Activated CD8-positive, alpha-beta memory T cell treated with anti-CD3 and anti-CD28 coated beads for 48 hours (primary cell): ENCODE data around the gene CALCOCO2.
"Not testable (repeated sequence)": the region's sequence is repeated elsewhere in the genome, so short reads cannot be mapped to it uniquely, and the experiment has no call there.

ENCODE experiments used
- DNase-seq, 3 experiments: peaks; one replicate each; pipeline ENCODE4 v3.0.0-alpha.2; 2020; ENCODE audit warnings: low read depth in 2 of 3, low spot score in 2 of 3

CALCOCO2 gene, protein sequence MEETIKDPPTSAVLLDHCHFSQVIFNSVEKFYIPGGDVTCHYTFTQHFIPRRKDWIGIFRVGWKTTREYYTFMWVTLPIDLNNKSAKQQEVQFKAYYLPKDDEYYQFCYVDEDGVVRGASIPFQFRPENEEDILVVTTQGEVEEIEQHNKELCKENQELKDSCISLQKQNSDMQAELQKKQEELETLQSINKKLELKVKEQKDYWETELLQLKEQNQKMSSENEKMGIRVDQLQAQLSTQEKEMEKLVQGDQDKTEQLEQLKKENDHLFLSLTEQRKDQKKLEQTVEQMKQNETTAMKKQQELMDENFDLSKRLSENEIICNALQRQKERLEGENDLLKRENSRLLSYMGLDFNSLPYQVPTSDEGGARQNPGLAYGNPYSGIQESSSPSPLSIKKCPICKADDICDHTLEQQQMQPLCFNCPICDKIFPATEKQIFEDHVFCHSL

GRCh38 chr17:48830840-48831548 lies at the start of gene CALCOCO2:
Gene CALCOCO2 (plus strand): TSS chr17:48831035. CDS start chr17:48841708, 10,673 bp downstream.
- DNase-seq, result peak; percentile 71 to 86 (median 83)

DNA sequence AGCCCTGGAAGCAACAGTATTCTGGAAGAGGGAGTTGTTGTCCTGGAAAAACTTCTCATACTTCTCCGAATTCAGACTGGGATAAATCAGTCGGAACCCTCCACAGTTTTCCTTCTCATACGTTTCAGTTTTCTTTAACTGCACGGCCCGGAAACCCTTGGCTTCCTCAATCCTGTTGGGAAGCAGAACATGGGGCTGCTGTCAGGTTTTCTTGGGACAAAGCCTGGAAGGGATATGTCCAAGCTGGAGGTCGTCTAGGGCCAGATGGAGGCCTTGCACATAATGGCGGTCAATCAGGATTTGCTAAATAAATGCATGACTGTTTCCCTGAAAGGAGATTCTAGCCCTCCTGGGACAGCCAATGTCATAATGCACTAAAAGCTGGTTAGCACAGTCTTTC lies 43.0 kb upstream of the CALCOCO2 start:
- DNase-seq, result no peak

DNA sequence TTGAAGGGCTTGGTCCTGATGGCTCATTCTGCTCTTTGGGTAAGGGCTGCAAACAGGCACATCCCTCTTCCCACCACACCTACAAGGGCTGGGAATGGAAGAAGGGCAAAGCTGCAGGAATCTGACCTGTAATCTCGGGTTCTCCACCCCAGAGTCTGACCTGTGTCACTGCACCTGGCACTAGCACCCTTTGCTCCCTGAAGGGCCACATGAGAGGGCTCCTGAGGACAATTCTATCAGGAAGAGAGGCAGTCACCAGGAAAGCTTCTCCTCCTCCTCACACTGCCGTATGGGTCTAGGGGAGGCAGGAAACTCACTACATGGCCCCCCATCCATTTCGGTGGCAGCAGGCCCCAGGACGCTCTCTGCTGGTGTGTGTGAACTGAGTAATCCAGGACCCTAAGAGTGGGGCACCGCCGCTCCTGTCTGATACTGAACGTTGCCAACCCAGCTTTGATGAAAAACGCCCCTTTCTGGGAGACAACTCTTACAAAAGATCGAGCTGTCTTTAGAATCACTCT lies 40.2 kb upstream of the CALCOCO2 start:
- DNase-seq, result no peak

DNA sequence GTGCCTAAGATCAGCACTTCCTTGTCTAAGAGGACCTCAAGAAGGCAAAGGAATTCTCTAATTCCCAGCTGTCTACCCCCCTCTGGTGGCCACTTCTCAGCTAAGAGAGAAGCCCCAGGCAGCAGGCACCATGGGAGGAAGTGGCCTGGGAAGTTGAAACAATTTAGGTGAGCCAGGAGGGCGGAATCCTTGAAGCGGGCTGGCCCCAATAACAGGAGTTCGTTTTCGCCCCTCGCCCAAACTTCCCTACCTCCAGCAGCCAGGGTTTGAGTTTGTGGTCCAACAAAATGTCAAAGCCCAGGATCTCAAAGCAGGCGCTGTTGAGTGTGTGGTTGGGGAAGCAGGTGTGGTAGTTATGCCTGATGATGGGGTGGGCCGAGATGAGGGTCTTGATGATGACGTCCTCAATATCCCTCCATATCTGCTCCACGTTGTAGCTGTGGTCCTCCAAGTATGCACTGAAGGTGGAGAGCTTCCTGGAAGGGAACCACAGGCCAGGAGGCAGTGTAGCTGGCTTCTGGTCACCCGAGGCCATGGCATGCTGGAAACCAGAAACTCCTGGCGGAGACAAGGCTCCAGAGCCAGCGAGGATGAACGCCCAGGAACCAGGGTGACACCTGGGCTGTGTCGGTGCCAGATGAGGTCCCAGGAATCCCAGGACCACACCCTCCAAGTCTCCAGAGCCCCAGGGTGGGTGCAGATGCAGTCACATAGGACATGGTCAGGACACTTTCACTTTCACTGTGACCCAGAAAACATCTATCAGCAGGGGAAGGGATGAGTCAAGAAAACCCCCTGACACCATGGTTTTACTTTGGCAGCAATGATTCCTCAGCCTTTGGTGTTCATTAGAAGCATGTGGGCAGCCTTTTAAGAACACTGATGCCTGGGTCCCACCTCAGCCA lies 39.5 kb upstream of the CALCOCO2 start:
- no peak for DNase-seq

DNA sequence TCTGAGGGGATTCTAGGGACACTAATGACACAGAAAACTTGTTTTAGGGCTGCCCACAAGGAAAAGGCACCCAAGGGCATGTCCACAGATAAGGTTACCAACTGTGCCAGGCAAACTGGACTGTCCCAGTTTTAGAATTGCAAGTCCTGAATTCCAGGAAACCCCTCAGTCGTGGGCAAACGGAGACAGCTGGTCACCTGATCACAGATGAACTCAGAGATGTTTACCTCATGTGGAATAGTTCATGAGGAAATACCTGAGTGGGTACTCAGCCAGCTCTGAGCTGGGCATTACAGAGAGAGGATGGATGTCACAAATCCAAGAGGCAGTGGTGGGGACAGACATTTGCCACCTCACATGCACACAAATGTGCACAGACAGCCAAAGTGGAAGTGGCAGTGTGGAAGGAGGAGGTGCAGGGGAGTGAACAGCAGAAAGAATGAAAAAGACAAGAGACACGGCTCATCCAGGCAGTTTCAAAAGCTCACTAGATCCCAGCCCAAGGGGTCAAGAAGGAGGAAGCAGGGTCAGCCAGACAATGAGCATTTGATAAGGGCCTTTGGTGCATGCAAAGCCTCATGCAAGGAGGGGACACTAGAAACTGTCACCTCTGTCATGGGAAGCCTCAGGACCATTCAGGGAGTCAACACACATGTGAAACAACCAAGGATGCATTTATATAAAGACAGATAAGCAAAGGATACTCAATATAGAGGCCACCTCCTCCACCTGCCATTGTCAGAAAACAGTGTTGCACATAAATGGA lies 38.6 kb upstream of the CALCOCO2 start:
- DNase-seq, result no peak

- no peak for DNase-seq
These were observed 35.2 kb upstream of the CALCOCO2 start for GRCh38 chr17:48795444-48796162.

GRCh38 chr17:48796163-48796522 lies 34.7 kb upstream of the CALCOCO2 start:
- not testable (repeated sequence) for DNase-seq

- DNase-seq, result no peak
These were observed 31.6 kb upstream of the CALCOCO2 start for GRCh38 chr17:48799069-48799723.

GRCh38 chr17:48800626-48801217 lies 30.1 kb upstream of the CALCOCO2 start:
- no peak for DNase-seq

- peak; percentile 31 to 61 (median 49) for DNase-seq
These were observed 25.9 kb upstream of the CALCOCO2 start for GRCh38 chr17:48804936-48805411.

DNA sequence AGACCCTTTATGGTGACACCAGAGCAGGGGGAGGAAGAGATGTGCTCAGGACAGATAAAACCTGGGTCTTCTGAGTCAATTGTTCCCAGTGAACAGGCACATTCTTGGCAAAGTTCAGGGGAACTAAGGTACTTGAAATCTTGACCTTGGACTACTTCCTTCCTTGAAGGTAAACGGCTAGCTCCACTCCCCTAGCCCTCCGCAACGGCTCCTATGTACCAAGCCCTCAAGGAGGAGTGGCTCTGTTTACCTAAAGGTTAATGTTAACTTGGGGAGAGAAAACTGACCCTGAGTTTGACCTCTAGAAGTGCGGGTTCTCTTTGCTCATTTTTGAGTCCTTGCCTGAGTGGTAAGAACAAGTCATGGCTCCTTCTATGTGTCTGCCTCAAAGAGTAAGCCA lies 21.7 kb upstream of the CALCOCO2 start:
- DNase-seq, result no peak

GRCh38 chr17:48812001-48812400 lies 18.8 kb upstream of the CALCOCO2 start:
- no peak for DNase-seq

DNA sequence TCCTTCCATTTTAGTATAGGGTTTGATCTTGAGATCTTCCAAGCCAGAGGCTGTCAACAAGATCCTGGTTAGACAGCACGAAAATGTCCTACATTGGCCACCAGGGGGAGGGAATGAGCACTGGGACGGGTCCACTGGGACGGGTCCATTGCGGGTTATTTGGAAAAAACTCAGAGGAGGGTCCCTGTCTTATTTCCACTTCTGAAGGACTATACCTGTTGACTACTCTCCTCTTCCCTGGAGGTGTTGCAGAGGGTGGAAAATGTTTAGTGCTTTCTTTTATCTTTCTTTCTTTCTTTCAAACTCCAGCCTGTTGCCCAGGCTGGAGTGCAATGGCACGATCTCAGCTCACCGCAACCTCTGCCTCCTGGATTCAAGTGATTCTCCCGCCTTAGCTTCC lies 16.3 kb upstream of the CALCOCO2 start:
- no peak for DNase-seq

DNA sequence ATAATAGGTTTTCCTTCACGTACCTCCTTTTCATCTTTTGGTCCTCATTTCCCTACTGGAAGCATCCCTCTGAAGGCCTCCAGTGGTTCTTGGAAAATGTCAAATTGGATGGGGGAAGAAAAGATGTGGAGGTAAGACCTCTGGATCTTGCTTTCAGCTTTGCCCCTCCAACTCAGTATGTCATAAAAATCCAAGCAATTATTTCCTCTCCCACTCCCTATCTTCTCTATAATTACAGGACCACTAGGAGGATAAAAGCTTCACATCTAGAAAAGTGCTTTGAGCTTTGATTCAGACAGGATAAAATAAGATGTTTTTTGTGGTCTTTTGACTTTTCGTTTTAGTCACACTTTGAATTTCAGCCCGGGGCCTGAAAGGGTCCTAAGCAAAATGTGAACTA lies 15.5 kb upstream of the CALCOCO2 start:
- DNase-seq, result no peak

DNA sequence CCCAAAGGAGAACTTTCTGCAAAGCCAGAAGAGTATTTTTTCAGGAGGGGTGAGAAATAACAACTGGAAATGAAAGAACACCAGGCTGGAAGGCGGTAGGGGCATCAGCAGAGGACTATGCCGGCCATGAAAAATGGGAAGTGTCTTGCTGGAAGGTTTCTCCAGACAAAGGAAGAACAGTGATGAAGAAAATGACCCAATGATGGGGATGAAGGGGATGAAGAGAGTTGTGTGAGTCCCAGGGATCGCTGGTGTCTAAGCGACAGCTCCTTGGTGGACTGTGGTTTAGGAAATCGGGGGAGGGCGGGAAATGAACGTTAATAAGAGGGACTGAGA lies 14.4 kb upstream of the CALCOCO2 start:
- no peak for DNase-seq

DNA sequence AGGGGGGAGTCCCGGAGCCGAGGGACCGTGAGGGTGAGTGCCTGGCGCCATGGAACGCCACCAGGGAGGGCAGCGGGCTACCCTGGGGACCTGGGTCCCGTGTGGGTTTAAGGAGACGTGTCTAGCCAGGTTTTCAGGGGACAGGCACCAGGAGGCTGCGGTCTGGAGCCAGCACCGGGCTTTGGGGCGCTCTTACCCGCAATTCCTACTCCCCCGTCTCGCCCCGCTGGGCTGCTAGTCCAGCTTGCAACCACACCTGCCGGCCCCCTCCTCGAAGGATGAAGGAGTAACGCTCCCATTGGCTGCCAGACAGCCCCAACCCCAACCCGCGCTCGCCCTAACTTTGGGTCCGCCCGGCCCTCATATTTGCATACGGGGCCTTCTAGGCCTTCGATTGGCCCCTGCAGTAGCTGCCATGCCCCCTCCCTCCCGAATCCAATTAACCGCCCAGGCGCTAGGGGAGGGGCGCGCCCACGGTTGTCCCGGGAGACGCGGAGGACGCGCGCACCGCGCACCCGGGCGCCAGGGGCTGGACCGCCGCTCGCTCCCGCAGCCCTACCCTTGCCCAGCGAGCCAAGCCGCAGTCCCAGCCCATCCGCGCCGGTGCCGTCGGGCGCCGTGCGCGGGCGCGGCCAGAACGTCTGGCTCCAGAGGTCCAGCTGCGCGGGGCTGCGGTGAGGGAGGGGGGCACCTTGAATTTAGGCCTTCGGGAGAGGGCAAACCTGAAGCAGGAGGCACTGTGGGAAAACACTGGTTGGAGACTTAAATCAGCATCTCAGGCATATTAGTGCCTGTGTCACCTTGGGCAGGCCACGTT lies 13.9 kb upstream of the CALCOCO2 start, which contains the start of gene TTLL6:
Gene TTLL6 (minus strand): TSS at position 456 of the 817 bp plus-strand sequence. CDS start 157 bp downstream, at position 299.
- peak in 2 of 3 experiments; percentile 27 to 29 for DNase-seq

DNA sequence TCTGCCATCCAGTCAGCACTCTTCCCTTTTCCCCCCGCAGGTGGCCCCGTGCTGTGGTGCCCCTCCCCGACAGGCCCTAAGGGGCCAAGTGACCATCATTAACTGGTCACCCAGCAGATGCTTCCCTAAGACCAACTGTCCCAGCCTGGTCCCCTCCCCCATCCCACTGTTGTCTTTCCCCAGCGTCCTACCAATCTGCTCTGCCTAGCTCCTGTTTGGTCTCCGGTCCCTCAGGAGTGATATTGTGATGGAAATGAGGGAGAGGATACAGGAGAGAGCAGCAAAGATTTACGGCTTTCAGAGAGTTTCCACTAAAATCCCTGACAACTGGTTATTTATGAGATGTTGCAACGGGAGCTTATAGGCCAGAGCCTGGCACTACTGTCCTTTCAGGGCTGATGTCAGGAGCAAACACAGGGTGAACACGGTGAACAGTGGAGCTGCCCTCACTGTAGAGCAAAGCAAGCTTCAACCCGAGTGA lies 12.4 kb upstream of the CALCOCO2 start:
- no peak for DNase-seq

- no peak for DNase-seq
These were observed 11.4 kb upstream of the CALCOCO2 start for GRCh38 chr17:48819466-48819865.
